ENCODE measurements around the gene ATP10B.
"Not testable (repeated sequence)": the region's sequence is repeated elsewhere in the genome, so short reads cannot be mapped to it uniquely, and the experiment has no call there.

The ATP10B gene

GRCh38 chr5:160837749-160838593 lies 14.0 kb downstream of the ATP10B start:
- H3K9me3 Mint-ChIP-seq, result peaks cover 9% of the 10 kb centered on the region
- no peak overlapping the region for H3K27ac Mint-ChIP-seq
- H3K4me3 Mint-ChIP-seq, result no peak overlapping the region
- peaks cover 23% of the 10 kb centered on the region for H3K4me1 Mint-ChIP-seq (ENCODE audit: low read depth)
- no peaks in the 10 kb centered on the region for H3K27me3 Mint-ChIP-seq
- H3K36me3 Mint-ChIP-seq (ENCODE audit: low read depth), result no peaks in the 10 kb centered on the region
- intact Hi-C loops (cut with micrococcal nuclease), result loop anchor here (5.0 to 10.0 kb wide), 3 partner anchors 143 to 403 kb away; no protein-coding TSS in a partner anchor

- Mint-ChIP-seq H3K27ac (no peak overlapping the region), H3K27me3 (no peaks in the 10 kb centered on the region), H3K4me3 (no peak overlapping the region), H3K4me1 (ENCODE audit: low read depth) (peaks cover 20% of the 10 kb centered on the region), H3K9me3 (peaks cover 15% of the 10 kb centered on the region), H3K36me3 (ENCODE audit: low read depth) (no peaks in the 10 kb centered on the region)
- intact Hi-C loops (cut with micrococcal nuclease), result loop anchor here (5.0 to 10.0 kb wide), 3 partner anchors 142 to 402 kb away; no protein-coding TSS in a partner anchor
These were observed 14.8 kb downstream of the ATP10B start for GRCh38 chr5:160837211-160837610.

- no peak overlapping the region for H3K4me3 Mint-ChIP-seq
- H3K9me3 Mint-ChIP-seq, result peaks cover 15% of the 10 kb centered on the region
- H3K36me3 Mint-ChIP-seq (ENCODE audit: low read depth), result no peaks in the 10 kb centered on the region
- peaks cover 20% of the 10 kb centered on the region for H3K4me1 Mint-ChIP-seq (ENCODE audit: low read depth)
- intact Hi-C loops (cut with micrococcal nuclease), result loop anchor here (5.0 to 10.0 kb wide), 3 partner anchors 141 to 401 kb away; no protein-coding TSS in a partner anchor
- H3K27ac Mint-ChIP-seq, result no peak overlapping the region
- no peaks in the 10 kb centered on the region for H3K27me3 Mint-ChIP-seq
These were observed 16.0 kb downstream of the ATP10B start for GRCh38 chr5:160835818-160836528.

DNA sequence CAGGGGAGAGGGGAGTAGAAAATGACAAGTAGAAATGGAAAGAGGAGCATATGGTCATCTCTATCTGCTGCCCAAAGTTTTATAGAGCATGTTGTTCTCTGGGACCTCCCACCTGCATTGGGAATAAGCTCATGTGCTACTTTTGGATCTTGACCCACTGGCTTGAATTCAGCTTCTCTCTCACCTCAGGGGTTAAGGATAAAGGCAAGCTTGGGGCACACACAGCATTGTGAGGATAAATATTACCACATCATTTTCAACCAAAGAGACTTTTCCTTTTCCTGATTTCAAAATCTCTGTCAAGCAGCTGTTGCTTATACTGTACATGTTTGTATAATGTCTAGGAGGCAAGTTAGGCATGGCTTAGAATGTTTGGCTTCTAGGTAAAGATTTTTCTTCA lies 16.6 kb downstream of the ATP10B start:
- Mint-ChIP-seq H3K36me3 (ENCODE audit: low read depth) (no peaks in the 10 kb centered on the region), H3K4me3 (no peak overlapping the region), H3K27ac (no peak overlapping the region), H3K9me3 (peaks cover 15% of the 10 kb centered on the region), H3K4me1 (ENCODE audit: low read depth) (peaks cover 20% of the 10 kb centered on the region), H3K27me3 (no peaks in the 10 kb centered on the region)
- intact Hi-C loops (cut with micrococcal nuclease), result loop anchor here (5.0 to 10.0 kb wide), 3 partner anchors 141 to 401 kb away; no protein-coding TSS in a partner anchor

DNA sequence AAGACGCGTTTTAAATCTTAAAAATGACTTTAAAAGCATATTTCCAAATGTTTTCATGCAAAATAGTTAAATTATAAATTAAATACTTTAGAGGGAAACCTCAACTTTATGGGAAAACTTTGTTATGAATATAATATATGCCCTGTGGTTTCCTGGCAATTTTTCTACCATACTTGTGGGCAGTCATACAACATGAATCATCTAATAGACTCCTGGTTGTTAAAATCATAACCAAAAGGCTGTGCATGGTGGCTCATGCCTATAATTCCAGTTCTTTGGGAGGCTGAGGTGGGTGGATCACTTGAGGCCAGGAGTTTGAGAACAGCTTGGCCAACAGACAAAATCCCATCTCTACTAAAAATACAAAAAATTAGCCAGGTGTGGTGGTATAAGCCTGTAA lies 18.2 kb downstream of the ATP10B start:
- intact Hi-C loops (cut with micrococcal nuclease), result loop anchor here (10.0 kb wide), 2 partner anchors 139 to 399 kb away; no protein-coding TSS in a partner anchor
- peaks cover 15% of the 10 kb centered on the region for H3K9me3 Mint-ChIP-seq
- no peaks in the 10 kb centered on the region for H3K27me3 Mint-ChIP-seq
- H3K36me3 Mint-ChIP-seq (ENCODE audit: low read depth), result no peaks in the 10 kb centered on the region
- H3K4me1 Mint-ChIP-seq (ENCODE audit: low read depth), result peaks cover 20% of the 10 kb centered on the region
- H3K27ac Mint-ChIP-seq, result no peak overlapping the region
- H3K4me3 Mint-ChIP-seq, result no peak overlapping the region

DNA sequence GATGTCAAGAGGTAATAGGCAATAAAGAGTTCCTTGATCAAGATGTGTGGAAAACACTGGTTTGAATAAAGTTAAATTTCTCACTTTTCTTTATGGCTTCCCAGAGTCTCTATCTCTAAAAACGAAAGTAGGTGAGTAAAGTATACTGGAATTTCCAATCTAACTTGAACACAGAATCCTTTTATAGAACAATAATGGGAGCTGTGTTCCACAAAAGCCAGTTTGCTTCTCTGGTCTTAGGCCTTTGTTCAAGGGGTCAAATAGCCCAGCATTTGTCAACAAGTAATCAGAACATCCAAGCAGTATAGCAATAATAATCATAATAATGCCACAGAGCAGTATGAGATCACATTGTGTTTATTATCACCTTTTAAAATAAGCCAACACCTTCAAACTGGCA lies 20.2 kb downstream of the ATP10B start:
- H3K36me3 Mint-ChIP-seq (ENCODE audit: low read depth), result peaks cover 5% of the 10 kb centered on the region
- H3K9me3 Mint-ChIP-seq, result peaks cover 23% of the 10 kb centered on the region
- no peak overlapping the region for H3K27ac Mint-ChIP-seq
- H3K27me3 Mint-ChIP-seq, result no peaks in the 10 kb centered on the region
- H3K4me3 Mint-ChIP-seq, result no peak overlapping the region
- H3K4me1 Mint-ChIP-seq (ENCODE audit: low read depth), result peaks cover 21% of the 10 kb centered on the region
- intact Hi-C loops (cut with micrococcal nuclease), result loop anchor here (10.0 kb wide), 2 partner anchors 137 to 397 kb away; no protein-coding TSS in a partner anchor

DNA sequence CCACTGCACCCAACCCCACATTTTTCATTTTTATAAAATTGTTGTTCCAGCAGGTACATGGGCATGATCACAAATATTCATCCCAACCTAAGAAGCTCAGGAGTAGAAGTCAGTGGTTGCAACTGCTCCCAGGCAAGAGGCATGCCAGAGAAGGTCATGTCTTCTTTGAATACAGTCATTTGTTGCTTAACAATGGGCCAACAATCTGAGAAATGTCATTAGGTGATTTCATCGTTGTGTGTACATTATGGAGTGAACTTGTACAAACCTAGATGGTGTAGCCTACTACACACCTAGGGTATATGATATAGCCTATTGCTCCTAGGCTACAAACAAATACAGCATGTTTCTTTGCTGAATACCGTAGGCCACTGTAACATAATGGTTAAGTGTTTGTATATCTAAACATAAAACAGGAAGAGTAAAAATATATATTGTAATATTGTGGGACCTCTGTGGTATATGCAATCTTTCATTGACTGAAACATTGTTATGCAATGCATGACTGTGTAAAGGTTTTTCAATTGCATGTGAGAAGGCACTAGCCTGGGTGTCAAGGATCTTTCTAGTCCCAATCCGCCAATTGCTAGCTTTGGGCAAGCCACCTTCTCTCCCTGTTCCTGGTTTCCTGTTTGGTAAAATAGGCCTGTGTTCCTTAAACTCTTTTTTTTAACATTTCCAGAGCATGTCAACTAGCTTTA lies 27.6 kb downstream of the ATP10B start:
- H3K4me3 Mint-ChIP-seq, result no peak overlapping the region
- peaks cover 6% of the 10 kb centered on the region for H3K36me3 Mint-ChIP-seq (ENCODE audit: low read depth)
- no peaks in the 10 kb centered on the region for H3K27me3 Mint-ChIP-seq
- H3K4me1 Mint-ChIP-seq (ENCODE audit: low read depth), result peaks cover 24% of the 10 kb centered on the region
- H3K9me3 Mint-ChIP-seq, result peaks cover 31% of the 10 kb centered on the region
- intact Hi-C loops (cut with micrococcal nuclease), result no loop called here
- H3K27ac Mint-ChIP-seq, result no peak overlapping the region

DNA sequence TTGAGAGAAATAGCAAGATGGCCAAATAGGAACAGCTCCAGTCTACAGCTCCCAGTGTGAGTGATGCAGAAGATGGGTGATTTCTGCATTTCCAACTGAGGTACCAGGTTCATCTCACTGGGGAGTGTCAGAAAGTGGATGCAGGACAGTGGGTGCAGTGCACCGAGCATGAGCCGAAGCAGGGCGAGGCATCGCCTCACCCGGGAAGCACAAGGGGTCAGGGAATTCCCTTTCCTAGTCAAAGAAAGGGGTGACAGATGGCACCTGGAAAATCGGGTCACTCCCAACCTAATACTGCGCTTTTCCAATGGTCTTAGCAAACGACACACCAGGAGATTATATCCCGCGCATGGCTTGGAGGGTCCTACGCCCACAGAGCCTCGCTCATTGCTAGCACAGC lies 39.0 kb downstream of the ATP10B start:
- intact Hi-C loops (cut with micrococcal nuclease); H3K36me3 Mint-ChIP-seq (ENCODE audit: low read depth); H3K4me1 Mint-ChIP-seq (ENCODE audit: low read depth); H3K27me3 Mint-ChIP-seq; H3K27ac Mint-ChIP-seq; H3K4me3 Mint-ChIP-seq: not testable (repeated sequence)
- peaks cover 33% of the 10 kb centered on the region for H3K9me3 Mint-ChIP-seq

DNA sequence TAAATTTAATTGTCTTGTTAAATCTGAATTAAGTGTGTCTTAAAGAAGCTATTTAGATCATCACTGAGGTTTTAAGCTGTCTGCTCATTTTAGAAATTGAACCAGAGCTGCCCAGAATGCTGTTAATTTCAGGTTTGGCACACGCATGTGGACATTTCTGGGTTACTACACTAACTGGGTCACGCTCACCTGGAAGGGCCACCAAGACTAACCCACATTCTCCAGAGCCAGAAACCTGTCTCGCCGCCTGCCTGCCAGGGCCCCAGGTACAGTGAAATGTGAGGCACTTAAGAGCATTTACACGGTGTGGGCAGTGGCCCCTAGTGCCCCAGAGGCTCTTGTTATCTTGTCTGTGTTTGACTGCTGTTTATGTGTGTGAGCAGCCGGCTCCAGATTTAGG lies 46.6 kb downstream of the ATP10B start:
- Mint-ChIP-seq H3K27me3 (no peaks in the 10 kb centered on the region), H3K9me3 (no peaks in the 10 kb centered on the region), H3K36me3 (ENCODE audit: low read depth) (no peaks in the 10 kb centered on the region), H3K27ac (no peak overlapping the region), H3K4me1 (ENCODE audit: low read depth) (no peaks in the 10 kb centered on the region), H3K4me3 (no peak overlapping the region)
- intact Hi-C loops (cut with micrococcal nuclease), result no loop called here

DNA sequence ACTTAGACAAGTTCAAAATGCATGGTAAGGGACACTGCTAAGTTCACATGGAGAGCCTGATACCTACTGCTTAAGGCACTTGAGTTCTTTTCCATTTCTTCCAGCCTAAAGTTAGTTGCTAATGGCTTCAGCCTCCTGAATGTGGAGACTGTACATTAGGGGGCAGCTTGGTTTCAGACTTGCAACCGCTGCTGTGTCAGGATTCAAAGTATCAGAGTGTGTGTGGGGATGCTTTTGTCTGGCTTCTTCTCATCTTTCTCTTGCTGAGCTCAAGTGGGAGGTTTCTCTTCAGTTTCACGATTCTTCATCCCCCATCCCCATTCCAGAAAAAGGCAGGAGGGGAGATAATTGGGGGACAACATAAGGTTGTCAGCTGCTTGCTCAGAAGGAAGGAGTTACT lies 49.4 kb downstream of the ATP10B start:
- Mint-ChIP-seq H3K27me3 (no peaks in the 10 kb centered on the region), H3K4me3 (no peak overlapping the region), H3K27ac (no peak overlapping the region), H3K9me3 (no peaks in the 10 kb centered on the region), H3K4me1 (ENCODE audit: low read depth) (peaks cover 18% of the 10 kb centered on the region), H3K36me3 (ENCODE audit: low read depth) (no peaks in the 10 kb centered on the region)
- intact Hi-C loops (cut with micrococcal nuclease), result no loop called here

DNA sequence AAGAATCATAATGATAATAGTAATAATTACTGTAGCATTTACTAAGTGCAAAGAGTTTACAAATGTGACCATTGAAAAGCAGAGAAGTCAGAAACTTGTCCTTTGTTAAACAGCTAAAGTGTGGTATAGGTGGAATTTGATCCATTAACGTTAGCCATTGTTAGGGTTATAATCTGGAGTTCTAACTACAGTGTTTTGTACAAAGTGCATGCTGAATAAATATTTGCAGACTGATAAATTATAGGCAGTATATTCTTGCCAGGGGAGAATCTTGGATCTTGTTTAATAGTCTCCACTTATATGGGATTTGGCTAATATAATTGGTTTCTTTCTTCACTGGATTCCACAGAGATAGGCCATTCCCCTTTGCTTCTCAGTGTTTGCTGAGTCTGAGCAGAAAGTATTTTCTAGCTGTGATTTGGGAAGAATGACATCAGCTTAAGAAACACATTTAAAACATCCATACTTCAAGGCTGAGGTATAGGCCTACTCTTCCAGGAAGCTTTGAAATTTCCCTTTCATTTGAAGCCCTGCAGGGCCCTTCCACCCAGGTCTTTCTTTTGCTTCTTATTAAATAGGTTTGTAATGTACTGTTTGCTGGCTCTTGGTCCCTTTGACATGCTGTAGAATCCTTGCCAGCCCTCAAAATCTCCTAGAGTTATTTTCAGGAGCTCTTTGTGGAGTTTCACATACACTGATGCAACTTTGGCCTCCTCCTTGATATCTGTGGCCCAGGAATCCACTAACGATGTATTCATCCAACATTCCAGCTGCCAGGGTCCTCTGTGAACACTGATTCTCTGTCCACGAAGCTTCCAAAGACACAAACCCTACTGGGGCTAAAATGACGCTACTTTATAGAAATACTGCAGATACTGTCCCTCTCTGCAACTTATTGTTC lies 51.4 kb downstream of the ATP10B start:
- Mint-ChIP-seq H3K4me1 (ENCODE audit: low read depth) (peaks cover 18% of the 10 kb centered on the region), H3K27me3 (no peaks in the 10 kb centered on the region), H3K9me3 (no peaks in the 10 kb centered on the region), H3K4me3 (no peak overlapping the region), H3K36me3 (ENCODE audit: low read depth) (no peaks in the 10 kb centered on the region), H3K27ac (no peak overlapping the region)
- intact Hi-C loops (cut with micrococcal nuclease), result no loop called here

- no peaks in the 10 kb centered on the region for H3K27me3 Mint-ChIP-seq
- no peak overlapping the region for H3K27ac Mint-ChIP-seq
- intact Hi-C loops (cut with micrococcal nuclease), result no loop called here
- peaks cover 18% of the 10 kb centered on the region for H3K4me1 Mint-ChIP-seq (ENCODE audit: low read depth)
- H3K9me3 Mint-ChIP-seq, result no peaks in the 10 kb centered on the region
- H3K36me3 Mint-ChIP-seq (ENCODE audit: low read depth), result no peaks in the 10 kb centered on the region
- no peak overlapping the region for H3K4me3 Mint-ChIP-seq
These were observed 52.8 kb downstream of the ATP10B start for GRCh38 chr5:160799184-160799583.

- Mint-ChIP-seq H3K4me1 (ENCODE audit: low read depth) (peaks cover 21% of the 10 kb centered on the region), H3K27me3 (no peaks in the 10 kb centered on the region), H3K27ac (no peak overlapping the region), H3K9me3 (no peaks in the 10 kb centered on the region), H3K4me3 (no peak overlapping the region), H3K36me3 (ENCODE audit: low read depth) (no peaks in the 10 kb centered on the region)
- intact Hi-C loops (cut with micrococcal nuclease), result no loop called here
These were observed 55.0 kb downstream of the ATP10B start for GRCh38 chr5:160797020-160797419.
